GM12872 (cell line): Measurements from ENCODE around the gene COL4A4.

Source experiments
- CTCF ChIP-seq: IDR thresholded peaks from 3 replicates; pipeline ENCODE4 v1.5.1; 2011; ENCODE audit warnings: low read depth, mild to moderate bottlenecking, low read length, moderate library complexity; ENCODE audit not compliant: insufficient read depth

Gene COL4A4

DNA sequence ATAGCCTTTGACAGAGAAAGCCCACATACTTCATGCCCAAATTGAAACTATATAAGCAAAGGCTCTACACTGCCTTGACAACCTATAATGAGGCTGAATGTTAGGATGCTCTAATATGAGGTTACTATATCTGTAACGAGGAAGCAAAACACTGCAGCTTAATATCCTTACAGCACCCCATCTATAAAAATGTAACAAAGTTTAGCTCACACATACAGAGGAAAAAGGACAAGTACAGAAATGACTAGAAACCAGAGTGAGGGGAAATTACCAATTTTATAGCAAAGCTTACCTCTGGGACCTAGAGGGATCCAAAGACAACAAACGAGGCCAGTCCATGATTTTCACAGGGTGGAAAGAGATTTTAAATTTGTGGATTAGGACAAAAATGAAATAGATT, 138.5 kb downstream of the COL4A4 start:
- no peak for TF ChIP-seq CTCF

DNA sequence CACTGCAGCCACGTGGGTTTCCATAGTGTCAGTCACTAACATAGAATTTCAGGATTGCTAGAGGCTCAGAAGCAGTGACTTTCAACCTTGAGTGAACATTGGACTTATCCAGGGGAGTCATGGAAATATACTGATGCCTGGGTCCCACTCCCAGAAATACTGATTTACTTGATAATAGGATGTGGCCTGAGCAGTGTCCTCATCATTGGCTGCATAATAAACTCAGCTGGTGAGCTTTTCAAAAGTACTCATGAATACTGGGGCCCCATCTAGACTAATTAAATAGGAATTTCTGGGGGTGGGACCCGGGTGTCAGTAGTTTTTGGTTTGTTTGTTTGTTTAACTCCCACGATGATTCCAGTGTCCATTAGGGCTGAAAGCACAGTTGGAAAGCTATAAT, 141.4 kb downstream of the COL4A4 start:
- TF ChIP-seq CTCF, result no peak

DNA sequence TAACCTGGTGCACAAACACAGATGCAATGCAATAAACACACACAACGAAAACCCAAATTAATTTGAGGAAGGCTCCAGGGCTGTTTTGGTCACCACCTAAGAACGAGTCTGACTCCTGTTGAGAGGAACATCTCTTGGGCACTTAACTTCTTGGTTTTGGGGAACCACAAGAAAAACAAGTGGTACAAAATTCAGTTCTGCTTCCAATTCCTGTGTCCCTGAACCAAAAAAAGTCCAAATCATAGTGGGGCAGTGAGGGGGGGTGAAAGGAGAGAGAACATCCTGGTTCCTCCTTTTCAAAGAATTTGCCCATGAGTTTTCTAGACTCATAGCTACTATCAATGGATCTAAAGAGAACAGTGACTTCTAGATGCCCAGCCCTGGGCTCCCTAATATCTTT, 143.6 kb downstream of the COL4A4 start:
- no peak for TF ChIP-seq CTCF

DNA sequence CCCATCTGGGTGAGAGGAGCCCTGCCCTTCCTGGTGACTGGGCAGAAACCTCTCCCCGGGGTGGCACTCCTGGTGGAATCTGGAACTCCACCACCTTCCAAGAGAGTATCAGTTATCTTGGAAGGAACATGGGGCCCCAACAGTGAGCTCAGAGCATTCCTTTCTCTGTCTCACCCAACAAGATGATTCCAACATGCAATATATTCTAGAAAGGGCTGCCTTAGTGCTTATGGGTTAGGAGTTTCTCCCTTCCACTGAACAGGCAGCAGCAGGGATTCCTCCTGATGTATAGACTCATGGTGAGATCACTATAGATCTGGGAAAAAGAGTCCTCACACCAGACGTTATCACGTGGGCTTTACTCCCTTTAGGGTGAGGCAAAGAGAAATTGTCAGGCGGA, 147.1 kb downstream of the COL4A4 start:
- TF ChIP-seq CTCF, result no peak

- no peak for TF ChIP-seq CTCF
Observed at GRCh38 chr2:227013881-227014280, 150.1 kb downstream of the COL4A4 start.

GRCh38 chr2:227013330-227013729, 150.7 kb downstream of the COL4A4 start:
- no peak for TF ChIP-seq CTCF

- no peak for TF ChIP-seq CTCF
Observed at GRCh38 chr2:227010433-227010832, 153.6 kb downstream of the COL4A4 start.

DNA sequence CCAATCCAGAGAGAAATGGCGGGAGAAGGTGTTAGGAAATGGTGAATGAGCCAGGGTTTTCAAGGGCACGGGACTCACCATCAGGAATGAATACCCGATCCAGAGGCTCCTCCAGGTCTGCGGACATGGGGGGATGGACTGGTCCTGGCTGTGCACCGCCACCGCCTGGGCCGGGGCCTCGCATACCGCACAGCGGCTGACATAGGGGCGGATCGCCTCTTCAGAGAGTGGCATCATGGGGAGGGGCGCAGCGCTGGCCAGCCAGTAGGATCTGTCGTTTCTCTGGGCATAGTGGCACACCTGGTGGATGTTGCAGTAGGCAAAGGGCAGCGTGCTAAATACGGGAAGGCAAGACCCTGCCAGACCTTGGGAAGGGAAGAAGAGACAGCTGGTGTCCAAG, 156.1 kb downstream of the COL4A4 start:
- no peak for TF ChIP-seq CTCF
